ENCODE results near the gene PNMA1. TPM values are rescaled to one million over a fixed set of nuclear protein-coding genes. Genes with fewer than 3 reads are reported as not detected.

PNMA1 gene
- total RNA-seq, 4 donors from 2014 or later: 4.4 to 11.6 (median 7.0) TPM

- Histone ChIP-seq H3K27me3 (no peaks in the 10 kb centered on the region), H3K36me3 (no peaks in the 10 kb centered on the region), H3K4me3 (no peak overlapping the region), H3K4me1 (no peaks in the 10 kb centered on the region), H3K27ac (no peak overlapping the region), H3K9me3 (no peaks in the 10 kb centered on the region)
- no peak for TF ChIP-seq CTCF (IDR thresholded peaks at IDR 0.05)
- TF ChIP-seq POLR2A (IDR thresholded peaks at IDR 0.05): no peak
- DNase-seq: no peak
These were observed 28.9 kb downstream of the PNMA1 start for GRCh38 chr14:73685328-73685727.

GRCh38 chr14:73684627-73685026, 29.6 kb downstream of the PNMA1 start:
- DNase-seq: no peak
- no peaks in the 10 kb centered on the region for H3K27me3 ChIP-seq
- TF ChIP-seq POLR2A (IDR thresholded peaks at IDR 0.05): no peak
- no peak for TF ChIP-seq CTCF (IDR thresholded peaks at IDR 0.05)

GRCh38 chr14:73680821-73681220, 33.4 kb downstream of the PNMA1 start:
- no peaks in the 10 kb centered on the region for H3K9me3 ChIP-seq
- H3K4me3 ChIP-seq: no peak overlapping the region
- no peaks in the 10 kb centered on the region for H3K27me3 ChIP-seq
- no peak for TF ChIP-seq CTCF (IDR thresholded peaks at IDR 0.05)
- no peak for TF ChIP-seq POLR2A (IDR thresholded peaks at IDR 0.05)
- no peaks in the 10 kb centered on the region for H3K4me1 ChIP-seq
- DNase-seq: no peak
- no peak overlapping the region for H3K27ac ChIP-seq
- H3K36me3 ChIP-seq: no peaks in the 10 kb centered on the region

More at GRCh38 chr14:73684627-73685026, 29.6 kb downstream of the PNMA1 start:
- H3K36me3 ChIP-seq: no peaks in the 10 kb centered on the region
- no peaks in the 10 kb centered on the region for H3K4me1 ChIP-seq
- H3K27ac ChIP-seq: no peak overlapping the region
- H3K9me3 ChIP-seq: no peaks in the 10 kb centered on the region
- H3K4me3 ChIP-seq: no peak overlapping the region

GRCh38 chr14:73678698-73679097, 35.5 kb downstream of the PNMA1 start:
- DNase-seq: no peak
- Histone ChIP-seq H3K9me3 (no peaks in the 10 kb centered on the region), H3K27ac (no peak overlapping the region), H3K4me3 (no peak overlapping the region), H3K27me3 (no peaks in the 10 kb centered on the region), H3K4me1 (no peaks in the 10 kb centered on the region), H3K36me3 (no peaks in the 10 kb centered on the region)
- TF ChIP-seq POLR2A (IDR thresholded peaks at IDR 0.05): no peak
- no peak for TF ChIP-seq CTCF (IDR thresholded peaks at IDR 0.05)

GRCh38 chr14:73674986-73675385, 39.2 kb downstream of the PNMA1 start:
- Histone ChIP-seq H3K36me3 (no peaks in the 10 kb centered on the region), H3K27ac (no peak overlapping the region), H3K4me1 (no peaks in the 10 kb centered on the region), H3K4me3 (no peak overlapping the region), H3K27me3 (no peaks in the 10 kb centered on the region), H3K9me3 (no peaks in the 10 kb centered on the region)
- DNase-seq: no peak
- TF ChIP-seq POLR2A (IDR thresholded peaks at IDR 0.05): no peak
- no peak for TF ChIP-seq CTCF (IDR thresholded peaks at IDR 0.05)

- Histone ChIP-seq H3K4me1 (no peaks in the 10 kb centered on the region), H3K27ac (no peak overlapping the region), H3K27me3 (no peaks in the 10 kb centered on the region), H3K4me3 (no peak overlapping the region), H3K36me3 (no peaks in the 10 kb centered on the region), H3K9me3 (no peaks in the 10 kb centered on the region)
- no peak for DNase-seq
- TF ChIP-seq POLR2A (IDR thresholded peaks at IDR 0.05): no peak
- no peak for TF ChIP-seq CTCF (IDR thresholded peaks at IDR 0.05)
These were observed 46.3 kb downstream of the PNMA1 start for GRCh38 chr14:73667854-73668253.

Data from Peyer's patch (tissue), 4 donors.